GM18520 (cell line): ENCODE data around the gene RIPOR2.

Experiments
- ATAC-seq: cut with Tn5 transposase; IDR thresholded peaks from one replicate; pipeline ENCODE4 v1.9.1; 2021; ENCODE audit not compliant: unreplicated experiment

The RIPOR2 gene

GRCh38 chr6:24821860-24822444, 113.8 kb downstream of the RIPOR2 start:
- no peak for ATAC-seq

GRCh38 chr6:24818346-24818745, 117.4 kb downstream of the RIPOR2 start:
- no peak for ATAC-seq

GRCh38 chr6:24809728-24810127, 126.0 kb downstream of the RIPOR2 start:
- no peak for ATAC-seq

GRCh38 chr6:24807584-24807983, 128.2 kb downstream of the RIPOR2 start:
- ATAC-seq = no peak

- no peak for ATAC-seq
Observed at GRCh38 chr6:24802271-24803059, 133.3 kb downstream of the RIPOR2 start.

- no peak for ATAC-seq
Observed at GRCh38 chr6:24799541-24799915, 136.2 kb downstream of the RIPOR2 start.

GRCh38 chr6:24798740-24799540, 136.8 kb downstream of the RIPOR2 start, which contains the start of gene ARMH2:
TSS of gene ARMH2 (minus strand) at chr6:24798917. CDS start at chr6:24798857, 60 bp downstream.
- no peak for ATAC-seq

GRCh38 chr6:24797596-24798216, 138.1 kb downstream of the RIPOR2 start:
- ATAC-seq = no peak

- no peak for ATAC-seq
Observed at GRCh38 chr6:24796616-24797290, 139.0 kb downstream of the RIPOR2 start.

- no peak for ATAC-seq
Observed at GRCh38 chr6:24795106-24795505, 140.7 kb downstream of the RIPOR2 start.

- no peak for ATAC-seq
Observed at GRCh38 chr6:24788031-24788665, 147.6 kb downstream of the RIPOR2 start.

- ATAC-seq = no peak
Observed at GRCh38 chr6:24780206-24780605, 155.6 kb downstream of the RIPOR2 start.

GRCh38 chr6:24779416-24780016, 156.2 kb downstream of the RIPOR2 start:
- no peak for ATAC-seq

GRCh38 chr6:24778878-24779277, 156.9 kb downstream of the RIPOR2 start:
- no peak for ATAC-seq

- ATAC-seq = no peak
Observed at GRCh38 chr6:24778121-24778520, 157.6 kb downstream of the RIPOR2 start.

GRCh38 chr6:24777227-24777626, 158.5 kb downstream of the RIPOR2 start:
- no peak for ATAC-seq

- ATAC-seq = peak; percentile 4
Observed at GRCh38 chr6:24775520-24776058, 160.2 kb downstream of the RIPOR2 start.

- peak; percentile 81 for ATAC-seq
Observed at GRCh38 chr6:24774696-24775519, 160.9 kb downstream of the RIPOR2 start, which contains the start of gene GMNN. TSS of gene GMNN (plus strand) at chr6:24774937. CDS start at chr6:24777247, 2,310 bp downstream.

GRCh38 chr6:24768361-24768760, 167.4 kb downstream of the RIPOR2 start:
- ATAC-seq = no peak
